H1 (cell line): ENCODE measurements around the gene SNTG2.

Experiments used
- EZH2 ChIP-seq: fragments of 200-600 bp; sonication (generic); IDR thresholded peaks from 2 replicates; pipeline ENCODE4 v1.7.1; 2012; ENCODE audit warnings: low read depth, mild to moderate bottlenecking, moderate library complexity, low read length, inconsistent platforms; ENCODE audit not compliant: severe bottlenecking
- JUND ChIP-seq: IDR thresholded peaks from 2 replicates; pipeline ENCODE4 v1.6.1; 2011; ENCODE audit warnings: mild to moderate bottlenecking, improper control_type of control experiment, low read length
- RFX5 ChIP-seq: IDR thresholded peaks from 2 replicates; pipeline ENCODE4 v1.6.1; 2011; ENCODE audit warnings: low read depth, low read length, improper control_type of control experiment, borderline replicate concordance
- TCF12 ChIP-seq: IDR thresholded peaks from 2 replicates; pipeline ENCODE4 v1.6.1; 2011; ENCODE audit warnings: low read depth, mild to moderate bottlenecking, low read length

DNA sequence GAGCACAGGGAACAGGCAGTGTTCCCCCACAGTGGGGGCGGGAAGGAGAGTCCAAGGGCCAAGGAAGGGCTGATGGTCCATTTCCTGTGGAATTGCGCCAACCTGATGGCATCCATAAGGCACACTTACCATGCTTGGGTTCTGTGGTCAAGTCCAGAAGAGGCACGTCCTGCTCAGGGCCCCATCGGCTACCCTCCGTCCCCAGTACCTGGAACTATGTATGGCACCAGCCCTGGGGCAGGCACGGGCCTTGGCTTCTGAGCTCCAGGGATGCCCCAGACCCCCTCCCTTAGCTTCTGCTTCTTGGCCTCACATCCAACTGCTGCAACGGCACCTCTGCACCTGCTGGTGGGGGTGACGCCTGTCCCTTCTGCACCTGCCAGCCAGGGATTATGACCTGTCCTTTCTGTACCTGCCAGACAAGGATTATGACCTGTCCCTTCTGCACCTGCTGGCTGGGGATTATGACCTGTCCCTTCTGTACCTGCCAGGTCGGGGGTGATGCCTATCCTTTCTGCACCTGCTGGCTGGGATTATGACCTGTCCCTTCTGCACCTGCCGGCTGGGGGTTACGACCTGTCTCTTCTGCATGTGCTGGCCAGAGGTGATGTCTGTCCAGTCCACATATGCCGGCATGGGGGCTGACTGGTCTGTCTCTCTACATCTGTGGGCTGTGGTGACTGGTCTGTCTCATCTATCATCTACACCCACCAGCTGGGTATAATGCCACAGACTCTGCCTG, 45.4 kb upstream of the SNTG2 start:
- TF ChIP-seq TCF12 (no peak), RFX5 (no peak), JUND (no peak), EZH2 (no peak)
